K562 (cell line): ENCODE measurements around the gene SLC16A5. TPM values are rescaled to one million over a fixed set of nuclear protein-coding genes. Genes with fewer than 3 reads are reported as not detected.
A peak's percentile ranks its signal among the peaks of the same experiment; 100 is the strongest.

Experiments
- BCOR ChIP-seq: fragments of 450-650 bp; IDR thresholded peaks from 2 replicates; pipeline ENCODE4 v1.6.1; 2016
- CREM ChIP-seq: IDR thresholded peaks from 2 replicates; pipeline ENCODE4 v1.6.1; 2014; ENCODE audit warnings: antibody characterized with exemption, low read depth
- DPF2 ChIP-seq: fragments of 450-650 bp; IDR thresholded peaks from 2 replicates; pipeline ENCODE4 v1.6.1; 2016
- HEY1 ChIP-seq: fragments of 250-450 bp; sonication (Bioruptor Pico); IDR thresholded peaks from 2 replicates; pipeline ENCODE4 v1.5.0; 2020; ENCODE audit warnings: mild to moderate bottlenecking, moderate library complexity, borderline replicate concordance
- IRF2 ChIP-seq: sonication (generic); formaldehyde crosslinking; IDR thresholded peaks from 2 replicates; pipeline ENCODE4 v1.8.1; 2022; ENCODE audit warnings: mild to moderate bottlenecking, missing genetic modification reagents
- MTA1 ChIP-seq: fragments of 450-650 bp; IDR thresholded peaks from 2 replicates; pipeline ENCODE4 v1.6.1; 2017; ENCODE audit warnings: borderline replicate concordance
- NEUROD1 ChIP-seq: fragments of 150-350 bp; IDR thresholded peaks from 2 replicates; pipeline ENCODE4 v1.6.1; 2014; ENCODE audit warnings: borderline replicate concordance, low read length, low read depth; ENCODE audit not compliant: partially characterized antibody
- NR2C1 ChIP-seq, 2 experiments: fragments of 450-650 bp; IDR thresholded peaks; 2 replicates each; pipeline ENCODE4 v1.6.1; 2017; ENCODE audit warnings: mild to moderate bottlenecking in 2 of 2, antibody characterized with exemption in 1 of 2, inconsistent platforms in 1 of 2, missing compliant biosample characterization in 1 of 2, missing genetic modification characterization in 1 of 2
- RAD21 ChIP-seq, 2 experiments: fragments of 250-450 bp in 1 of 2; fragments of 450-650 bp in 1 of 2; sonication (Bioruptor Pico) in 1 of 2; formaldehyde crosslinking in 1 of 2; IDR thresholded peaks in 1 of 2; conservative IDR thresholded peaks in 1 of 2; 2 replicates each; pipeline versions ENCODE4 v1.4.0 to v1.8.0; 2020 to 2022; ENCODE audit warnings: mild to moderate bottlenecking in 2 of 2, moderate library complexity in 1 of 2
- ZBTB17 ChIP-seq: fragments of 450-650 bp; formaldehyde crosslinking; IDR thresholded peaks from 2 replicates; pipeline ENCODE4 v1.4.0; 2020; ENCODE audit warnings: mild to moderate bottlenecking
- ZNF24 ChIP-seq: fragments of 450-650 bp; IDR thresholded peaks from 2 replicates; pipeline ENCODE4 v1.6.1; 2016
- ZNF436 ChIP-seq: fragments of 250-450, 450-650 bp; sonication (Bioruptor Pico); formaldehyde crosslinking; IDR thresholded peaks from 2 replicates; pipeline ENCODE4 v1.7.0; 2020; ENCODE audit warnings: mild to moderate bottlenecking
- polyA plus RNA-seq, 8 experiments: library from polyadenylated mRNA; depleted of rRNA in 4 of 8; stranded (reverse) in 5 of 8; unstranded in 3 of 8; fragments of >200 nt; fragmentation: Nextera tagmentation in 2 of 8; fragmentation: Illumina TruSeq in 1 of 8; extraction: Ambion mirVana in 2 of 8; extraction: Trizol in 1 of 8; gene quantifications; 2 replicates each; pipeline versions ENCODE4 v1.2.1 to v1.2.3, GENCODE V29; 2011 to 2014; ENCODE audit warnings: inconsistent platforms in 1 of 8, missing spikeins in 1 of 8
- total RNA-seq, 7 experiments: library from RNA; depleted of rRNA in 6 of 7; stranded (reverse); fragments of >200 nt in 6 of 7; fragmentation: Illumina TruSeq in 2 of 7; extraction: Trizol in 2 of 7; gene quantifications; 2 replicates each; pipeline versions ENCODE4 v1.2.1 to v1.2.3, GENCODE V29; 2011 to 2021; ENCODE audit warnings: low replicate concordance in 1 of 7
- TF ChIP-seq, protein P1 (sequence below), 2 experiments: fragments of 150-350 bp in 1 of 2; IDR thresholded peaks; 2 replicates each; pipeline ENCODE4 v1.6.1; 2012 to 2016; ENCODE audit warnings: low read depth in 2 of 2, low read length in 2 of 2, mild to moderate bottlenecking in 1 of 2, moderate library complexity in 1 of 2
- TF ChIP-seq, protein P2 (sequence below): conservative IDR thresholded peaks from 2 replicates; pipeline ENCODE4 v1.6.1; 2011; ENCODE audit warnings: low read depth, mild to moderate bottlenecking, low read length; ENCODE audit not compliant: control insufficient read depth

The SLC16A5 gene
- total and polyA plus RNA-seq, 9 of the 15 experiments (the other 6 are each of a cell fraction or from before 2014, with no cell fraction given) = 0.06 to 2.6 (median 0.91) TPM

DNA sequence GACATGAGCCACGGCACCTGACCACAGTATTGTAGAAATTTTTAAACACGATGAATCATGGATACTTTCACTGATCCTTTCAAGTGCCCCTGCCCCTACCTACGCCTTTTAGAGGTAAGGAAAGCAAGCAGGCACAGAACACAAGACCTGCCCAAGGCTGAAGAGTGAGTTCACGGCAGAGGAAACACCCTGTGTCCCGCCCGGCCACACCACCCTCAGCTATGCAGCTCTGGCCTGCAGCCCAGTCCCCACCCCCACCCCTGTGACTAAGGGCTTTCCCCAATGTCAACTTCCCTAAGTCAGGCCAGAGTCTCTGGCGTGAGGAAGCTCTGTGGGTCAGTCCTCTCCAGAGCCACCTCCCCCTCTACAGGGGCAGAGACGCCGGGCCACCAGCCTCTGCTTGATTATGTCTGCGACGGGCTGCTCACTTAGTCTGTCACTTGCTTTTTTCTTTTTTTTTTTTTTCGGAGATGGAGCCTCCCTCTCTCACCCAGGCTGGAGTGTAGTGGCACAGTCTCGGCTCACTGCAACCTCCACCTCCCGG, 8.4 kb downstream of the SLC16A5 start (continued):
- TF ChIP-seq, protein P1, sequence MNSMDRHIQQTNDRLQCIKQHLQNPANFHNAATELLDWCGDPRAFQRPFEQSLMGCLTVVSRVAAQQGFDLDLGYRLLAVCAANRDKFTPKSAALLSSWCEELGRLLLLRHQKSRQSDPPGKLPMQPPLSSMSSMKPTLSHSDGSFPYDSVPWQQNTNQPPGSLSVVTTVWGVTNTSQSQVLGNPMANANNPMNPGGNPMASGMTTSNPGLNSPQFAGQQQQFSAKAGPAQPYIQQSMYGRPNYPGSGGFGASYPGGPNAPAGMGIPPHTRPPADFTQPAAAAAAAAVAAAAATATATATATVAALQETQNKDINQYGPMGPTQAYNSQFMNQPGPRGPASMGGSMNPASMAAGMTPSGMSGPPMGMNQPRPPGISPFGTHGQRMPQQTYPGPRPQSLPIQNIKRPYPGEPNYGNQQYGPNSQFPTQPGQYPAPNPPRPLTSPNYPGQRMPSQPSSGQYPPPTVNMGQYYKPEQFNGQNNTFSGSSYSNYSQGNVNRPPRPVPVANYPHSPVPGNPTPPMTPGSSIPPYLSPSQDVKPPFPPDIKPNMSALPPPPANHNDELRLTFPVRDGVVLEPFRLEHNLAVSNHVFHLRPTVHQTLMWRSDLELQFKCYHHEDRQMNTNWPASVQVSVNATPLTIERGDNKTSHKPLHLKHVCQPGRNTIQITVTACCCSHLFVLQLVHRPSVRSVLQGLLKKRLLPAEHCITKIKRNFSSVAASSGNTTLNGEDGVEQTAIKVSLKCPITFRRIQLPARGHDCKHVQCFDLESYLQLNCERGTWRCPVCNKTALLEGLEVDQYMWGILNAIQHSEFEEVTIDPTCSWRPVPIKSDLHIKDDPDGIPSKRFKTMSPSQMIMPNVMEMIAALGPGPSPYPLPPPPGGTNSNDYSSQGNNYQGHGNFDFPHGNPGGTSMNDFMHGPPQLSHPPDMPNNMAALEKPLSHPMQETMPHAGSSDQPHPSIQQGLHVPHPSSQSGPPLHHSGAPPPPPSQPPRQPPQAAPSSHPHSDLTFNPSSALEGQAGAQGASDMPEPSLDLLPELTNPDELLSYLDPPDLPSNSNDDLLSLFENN (IDR thresholded peaks at IDR 0.05; ENCODE audit: low read depth in 2 of 2, low read length in 2 of 2) = peak in 1 of 2 experiments; percentile 39; a peak in 1 of 4 replicates
- TF ChIP-seq IRF2 (CRISPR knock-in tag) (no peak), MTA1 (peak; percentile 59; the same call in 1 of the 2 replicates), BCOR (peak; percentile 88), RAD21 (CRISPR knock-in tag; conservative IDR thresholded peaks at IDR 0.05 in 1 of 2, IDR thresholded peaks at IDR 0.05 in 1 of 2) (peak in 1 of 2 experiments; percentile 41; a peak in 2 of 4 replicates), NR2C1 (IDR thresholded peaks at IDR 0.05) (no peak), NR2C1 (tag; IDR thresholded peaks at IDR 0.05) (peak; percentile 54), DPF2 (peak; percentile 90), CREM (peak; percentile 74), HEY1 (CRISPR knock-in tag) (no peak), NEUROD1 (peak; percentile 86), ZBTB17 (peak; percentile 60; the same call in 1 of the 2 replicates), ZNF436 (CRISPR knock-in tag) (no peak), ZNF24 (no peak)
- TF ChIP-seq, protein P2, sequence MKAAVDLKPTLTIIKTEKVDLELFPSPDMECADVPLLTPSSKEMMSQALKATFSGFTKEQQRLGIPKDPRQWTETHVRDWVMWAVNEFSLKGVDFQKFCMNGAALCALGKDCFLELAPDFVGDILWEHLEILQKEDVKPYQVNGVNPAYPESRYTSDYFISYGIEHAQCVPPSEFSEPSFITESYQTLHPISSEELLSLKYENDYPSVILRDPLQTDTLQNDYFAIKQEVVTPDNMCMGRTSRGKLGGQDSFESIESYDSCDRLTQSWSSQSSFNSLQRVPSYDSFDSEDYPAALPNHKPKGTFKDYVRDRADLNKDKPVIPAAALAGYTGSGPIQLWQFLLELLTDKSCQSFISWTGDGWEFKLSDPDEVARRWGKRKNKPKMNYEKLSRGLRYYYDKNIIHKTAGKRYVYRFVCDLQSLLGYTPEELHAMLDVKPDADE = no peak; the same call in 1 of the 2 replicates
